Stimulated activated CD4-positive, alpha-beta T cell treated with anti-CD3 and anti-CD28 coated beads, Interleukin-2, amount 100 ng/mL, for 24 hours (primary cell): ENCODE results near the gene VWC2.
"Not testable (repeated sequence)": the region's sequence is repeated elsewhere in the genome, so short reads cannot be mapped to it uniquely, and the experiment has no call there.

ENCODE experiments used
- DNase-seq, 2 donors: peaks; one replicate each; pipeline ENCODE4 v3.0.0-alpha.2; 2020

The VWC2 gene

DNA sequence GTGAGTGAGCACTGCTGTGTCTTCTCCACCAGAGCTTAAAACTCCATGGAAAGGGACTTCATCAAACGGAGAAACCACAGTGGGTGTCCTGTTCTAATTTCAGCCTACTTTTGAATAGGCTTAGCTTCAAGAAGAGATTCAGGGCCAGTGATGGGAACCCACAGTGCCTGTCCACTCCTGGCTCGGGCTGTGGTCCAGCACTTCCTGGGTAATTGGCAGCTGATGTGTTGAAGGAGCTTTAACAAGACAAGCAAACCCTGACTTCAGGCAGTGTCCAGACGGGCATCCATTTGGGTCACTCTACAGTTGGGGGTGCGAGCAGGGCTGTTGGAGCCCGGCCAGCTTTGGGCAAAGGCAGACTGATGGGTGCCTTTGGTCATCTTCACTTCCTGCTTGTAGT is 14.5 kb downstream of the VWC2 start:
- DNase-seq, result no peak

GRCh38 chr7:49788455-49789059 is 15.1 kb downstream of the VWC2 start:
- DNase-seq, result no peak

DNA sequence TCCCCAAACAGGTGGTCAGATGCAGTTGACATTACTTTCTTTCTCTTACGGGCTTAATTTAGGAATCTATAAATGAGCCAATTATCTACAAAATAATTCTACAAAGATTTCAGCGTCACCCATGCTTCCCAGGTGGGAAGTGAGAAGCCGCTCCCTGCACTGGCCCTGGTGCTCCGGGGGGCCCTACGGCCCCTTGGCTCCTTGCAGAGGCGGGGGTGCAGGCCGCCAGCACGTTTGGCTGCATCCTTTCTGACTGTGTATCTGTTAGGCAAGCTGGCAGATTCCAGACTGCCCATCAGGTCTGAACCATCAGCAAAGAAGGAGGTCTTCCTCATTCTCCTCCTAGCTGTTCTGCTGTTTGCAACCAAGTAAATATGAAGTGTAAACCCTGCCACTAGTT is 16.3 kb downstream of the VWC2 start:
- no peak for DNase-seq

GRCh38 chr7:49790209-49790608 is 16.8 kb downstream of the VWC2 start:
- DNase-seq, result no peak

- DNase-seq, result no peak
Observed at GRCh38 chr7:49791088-49791741, 17.8 kb downstream of the VWC2 start.

DNA sequence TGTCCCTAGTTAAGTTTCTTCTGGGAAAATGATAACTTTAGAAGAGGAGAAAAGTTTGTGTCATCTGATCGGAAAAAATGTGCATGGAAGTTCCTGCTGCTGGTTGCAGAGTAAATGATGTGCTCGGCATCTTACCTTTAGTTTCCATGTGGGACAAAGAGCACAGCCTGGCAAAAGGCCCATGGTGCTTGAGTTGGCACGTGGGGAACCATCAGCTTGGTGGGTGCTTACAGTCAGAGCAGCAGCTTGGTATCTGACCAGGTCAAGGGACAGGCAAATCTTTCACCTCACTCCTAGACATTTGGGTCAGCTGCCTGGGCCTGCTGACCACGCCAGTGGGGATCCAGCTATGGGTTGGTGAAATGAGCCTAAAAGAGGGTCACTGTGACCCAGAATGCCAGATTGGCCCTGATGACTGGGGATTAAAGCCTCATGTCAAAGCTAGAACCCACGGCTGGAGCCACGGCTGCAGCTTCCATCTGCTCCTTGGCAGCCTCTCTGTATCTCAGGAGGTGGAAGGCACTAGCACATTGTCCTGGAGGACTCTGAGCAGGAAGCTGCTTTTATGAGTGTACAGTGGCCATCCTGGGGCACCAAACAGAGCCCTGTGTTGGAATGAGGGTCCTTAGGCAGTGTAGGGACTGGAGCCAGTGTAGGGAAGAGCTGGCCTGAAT is 24.7 kb downstream of the VWC2 start:
- no peak for DNase-seq

- no peak for DNase-seq
Observed at GRCh38 chr7:49800031-49800430, 26.6 kb downstream of the VWC2 start.

- DNase-seq, result no peak
Observed at GRCh38 chr7:49802600-49802999, 29.2 kb downstream of the VWC2 start.

GRCh38 chr7:49803812-49804211 is 30.4 kb downstream of the VWC2 start:
- DNase-seq, result no peak

GRCh38 chr7:49805371-49806007 is 32.1 kb downstream of the VWC2 start:
- DNase-seq, result no peak

DNA sequence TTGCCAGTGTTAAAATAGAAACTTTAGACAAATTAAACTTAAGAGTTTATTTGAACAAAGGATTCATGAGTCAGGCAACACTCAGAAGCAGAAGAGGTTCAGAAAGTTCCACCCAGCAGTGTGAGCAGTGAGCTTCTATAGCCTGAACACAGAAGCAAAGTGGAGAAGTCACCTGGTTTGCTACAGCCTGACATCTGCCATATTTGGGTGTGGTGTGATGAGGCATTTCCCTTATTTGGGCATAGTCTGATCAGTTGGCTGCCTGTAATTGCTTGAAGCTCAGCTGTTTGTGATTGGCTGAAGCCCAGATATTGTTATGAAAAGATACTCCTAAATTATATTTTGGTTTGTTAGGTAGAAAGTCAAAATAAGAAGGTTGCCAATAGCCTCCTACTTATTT is 39.1 kb downstream of the VWC2 start:
- no peak for DNase-seq

DNA sequence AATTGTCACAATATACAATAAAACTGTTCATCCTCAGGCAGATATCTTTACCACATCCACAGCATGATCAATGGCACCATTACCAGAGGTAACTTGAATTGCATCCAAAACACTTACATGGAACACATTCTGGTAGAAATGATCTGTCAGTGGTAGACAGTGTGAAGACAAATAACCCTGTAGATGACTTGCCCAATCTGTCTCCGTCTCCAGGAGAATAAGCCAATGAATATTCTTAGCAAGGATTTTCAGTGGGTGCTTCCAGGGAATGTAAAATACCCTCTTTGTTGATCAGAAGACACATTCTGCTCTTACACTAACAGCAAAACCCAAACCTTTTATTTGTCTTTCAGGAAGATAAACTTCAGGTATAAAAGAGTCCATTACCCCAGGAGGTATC is 43.8 kb downstream of the VWC2 start:
- DNase-seq, result no peak

DNA sequence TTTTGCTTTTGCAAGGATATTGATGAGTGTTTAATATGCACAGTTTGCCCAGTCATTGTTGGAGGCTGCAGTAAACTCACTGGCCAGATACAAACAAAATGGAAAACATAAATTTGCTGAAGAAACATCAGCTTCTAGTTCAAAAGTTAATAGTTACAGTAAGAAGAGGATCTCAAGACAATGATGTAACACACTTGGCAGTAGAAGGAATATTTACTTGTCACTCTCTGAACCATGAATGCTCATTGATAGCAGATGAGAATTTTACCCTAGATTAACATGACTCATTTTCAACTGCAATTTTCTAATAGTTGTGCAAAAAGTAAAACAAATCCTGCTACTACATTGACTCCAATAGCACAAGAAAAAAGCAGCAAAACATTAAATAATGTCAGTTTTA is 47.7 kb downstream of the VWC2 start:
- DNase-seq, result no peak

DNA sequence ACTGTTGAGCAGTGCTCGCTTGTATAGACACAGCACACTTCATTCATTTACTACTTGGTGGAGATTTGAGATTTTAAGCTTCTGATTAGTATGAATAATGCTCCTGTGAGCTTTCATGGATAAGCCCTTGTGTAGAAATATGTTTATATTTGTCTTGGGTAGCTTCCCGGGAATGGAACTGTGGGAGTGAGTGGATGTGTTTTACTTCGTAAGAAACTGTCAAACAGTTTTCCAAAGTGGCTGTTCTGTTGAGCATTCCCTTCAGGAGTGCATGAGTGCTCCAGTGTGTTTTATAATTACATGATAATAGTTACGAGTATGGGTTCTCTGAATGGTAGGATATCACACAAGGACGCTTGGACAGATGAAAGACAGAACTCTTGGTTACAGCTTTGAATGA is 49.4 kb downstream of the VWC2 start:
- DNase-seq, result no peak

DNA sequence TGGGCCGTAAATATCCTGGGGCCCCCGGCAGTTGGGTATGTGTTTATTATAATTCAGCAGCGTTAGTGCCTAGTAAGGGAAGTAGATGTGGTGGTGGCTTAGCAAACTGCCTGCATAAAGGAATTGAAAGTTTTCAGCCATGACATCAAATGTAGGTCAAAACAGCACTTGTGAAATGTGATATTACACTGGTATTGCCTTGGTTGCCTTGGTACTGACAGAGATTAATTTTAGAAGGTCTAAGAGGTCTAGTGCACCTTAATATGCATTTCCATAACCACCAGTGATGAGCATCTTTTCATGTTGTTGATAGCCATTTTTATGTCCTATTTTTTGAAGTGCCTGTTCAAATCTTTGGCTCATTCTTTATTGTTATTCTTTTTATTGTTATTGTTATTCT is 50.1 kb downstream of the VWC2 start:
- no peak for DNase-seq

DNA sequence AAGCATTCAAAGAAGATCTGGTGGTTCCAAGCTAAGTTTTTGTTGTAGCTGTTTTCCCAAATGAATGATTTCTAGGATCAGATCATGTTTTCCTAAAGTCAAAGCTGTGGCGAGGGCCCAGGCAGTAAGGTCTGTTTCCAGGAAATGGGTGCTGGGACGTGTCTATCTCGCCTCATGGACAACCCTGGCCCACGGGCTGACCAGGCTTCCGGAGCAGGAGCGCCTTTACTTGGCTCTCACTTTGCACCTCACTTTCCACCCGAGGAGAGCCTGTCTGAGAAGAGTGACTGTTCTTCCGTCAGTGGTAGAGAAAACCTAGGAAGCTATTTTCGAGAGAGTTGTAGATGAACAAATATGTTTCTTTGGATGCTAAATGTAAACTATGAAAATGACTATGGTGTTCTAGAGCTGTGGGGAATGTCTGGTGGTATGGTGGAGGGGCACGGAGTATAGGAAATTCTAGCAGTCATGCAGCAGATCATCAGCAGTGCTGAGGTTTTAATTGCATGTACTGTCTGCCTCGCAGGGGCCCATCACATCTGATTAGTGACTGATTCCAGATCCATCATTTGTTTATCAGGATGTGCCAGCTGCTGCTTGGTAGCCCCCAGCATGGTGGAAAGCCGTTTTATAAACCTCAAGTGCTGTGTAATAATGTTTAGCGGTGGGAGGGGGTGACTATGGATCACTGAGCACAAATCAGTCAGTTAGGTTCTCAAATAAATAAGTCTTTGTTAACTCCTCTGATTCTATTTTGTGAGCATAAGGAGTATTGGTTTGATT is 66.6 kb downstream of the VWC2 start:
- no peak for DNase-seq

DNA sequence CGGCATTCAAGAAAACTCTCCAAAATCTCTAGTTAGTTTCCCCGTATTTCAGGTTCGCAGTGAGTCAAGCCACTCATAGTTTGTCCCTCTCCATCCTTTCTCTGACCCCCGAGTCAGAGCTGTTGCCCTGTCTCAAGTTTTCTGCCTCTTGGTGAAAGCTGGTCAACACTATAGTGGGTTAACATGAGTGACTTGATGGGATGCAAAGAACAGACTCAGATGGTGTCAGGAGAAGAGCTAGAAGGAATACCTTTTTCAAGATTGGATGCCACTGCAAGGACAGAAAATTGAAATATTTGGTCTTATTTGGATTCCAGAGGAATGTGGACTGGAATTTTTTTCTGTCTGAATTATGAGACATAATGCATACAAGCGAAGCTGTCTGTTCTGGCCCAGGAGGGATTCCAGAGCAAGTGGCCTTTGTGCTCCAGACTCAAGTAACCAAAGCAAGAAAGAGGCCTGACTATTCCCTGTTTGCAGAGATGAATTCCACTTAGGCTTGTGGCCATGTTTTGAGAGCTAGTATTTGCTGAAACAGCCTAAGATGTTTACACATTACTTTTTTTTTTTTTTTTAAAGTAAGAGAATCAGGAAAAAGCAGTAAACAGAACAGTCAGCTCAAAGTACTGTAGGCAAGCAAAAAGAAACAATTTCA is 67.4 kb downstream of the VWC2 start:
- DNase-seq, result no peak

DNA sequence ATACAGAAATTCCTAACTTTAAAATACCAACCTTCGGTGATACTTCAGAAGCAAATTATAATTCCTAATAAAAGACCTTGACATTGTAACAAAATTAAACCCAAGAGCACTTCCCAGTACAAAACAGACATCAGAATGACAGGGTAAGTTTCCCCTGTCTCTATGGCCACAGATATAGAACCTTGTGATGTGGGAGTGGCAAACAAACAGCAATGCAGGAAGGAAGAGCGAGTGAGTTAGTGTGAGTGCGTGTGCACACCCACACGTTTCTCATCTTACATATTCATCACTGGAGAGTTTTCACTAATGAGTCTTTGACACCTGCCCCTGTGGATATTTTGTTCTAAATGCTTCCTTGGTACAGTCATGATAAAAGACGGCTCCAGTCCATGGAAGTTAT is 72.2 kb downstream of the VWC2 start:
- DNase-seq, result no peak

GRCh38 chr7:49848211-49848841 is 74.9 kb downstream of the VWC2 start:
- no peak for DNase-seq

DNA sequence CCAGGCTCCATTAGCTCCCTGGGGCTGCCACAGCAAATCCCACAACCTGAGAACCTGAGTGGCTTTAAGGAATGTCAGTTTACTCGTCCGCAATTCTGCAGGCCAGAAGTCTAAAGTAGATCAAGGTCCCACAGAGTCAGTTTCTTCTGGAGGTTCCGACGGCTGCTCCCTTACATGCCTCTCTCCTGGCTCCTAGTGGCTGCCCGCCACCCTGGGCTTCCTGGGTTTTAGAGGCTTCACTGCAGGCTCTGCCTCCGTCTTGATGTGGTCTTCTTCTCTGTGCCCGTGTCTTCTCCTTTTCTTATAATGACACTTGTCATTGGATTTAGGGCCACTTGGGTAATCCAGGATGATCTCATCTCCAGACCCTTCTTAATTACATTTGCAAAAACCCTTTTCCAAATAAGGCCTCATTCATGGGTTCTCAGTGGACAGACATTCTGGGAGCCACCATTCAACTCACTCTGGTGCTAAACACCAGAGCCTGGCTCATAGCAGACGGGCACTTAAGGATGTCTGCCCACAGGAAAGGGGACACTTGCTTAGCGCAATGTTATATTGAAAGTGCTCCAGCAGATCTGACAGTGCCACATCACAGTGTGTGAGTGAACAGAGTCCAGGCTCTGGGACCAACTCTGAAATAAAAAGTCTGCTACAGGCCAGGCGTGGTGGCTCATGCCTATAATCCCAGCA is 77.6 kb downstream of the VWC2 start:
- no peak for DNase-seq

- DNase-seq, result not testable (repeated sequence)
Observed at GRCh38 chr7:49851614-49851934, 78.1 kb downstream of the VWC2 start.
